ENCODE data around the gene ZNF438. TPM values are rescaled to one million over a fixed set of nuclear protein-coding genes. Genes with fewer than 3 reads are reported as not detected.

ZNF438 gene
- total and polyA plus RNA-seq, 3 experiments from 2014 or later, result 2.9 to 4.2 (median 3.9) TPM

- H3K9me3 Mint-ChIP-seq, result no peaks in the 10 kb centered on the region
- no peaks in the 10 kb centered on the region for H3K36me3 Mint-ChIP-seq
- H3K4me1 Mint-ChIP-seq, result peaks cover 26 to 30% (median 28%) of the 10 kb centered on the region in 3 donors
- no peaks in the 10 kb centered on the region for H3K27me3 ChIP-seq (ENCODE audit: insufficient read depth, low read length, poor library complexity, severe bottlenecking)
- no peak overlapping the region for H3K27ac ChIP-seq (ENCODE audit: low read depth, low read length)
- no peak for DNase-seq
- no peaks in the 10 kb centered on the region for H3K36me3 ChIP-seq (ENCODE audit: insufficient read depth, low read length)
- H3K9me3 ChIP-seq (ENCODE audit: low read length), result no peaks in the 10 kb centered on the region
- peaks cover 4% of the 10 kb centered on the region for H3K4me1 ChIP-seq (ENCODE audit: insufficient read depth, low read length)
- H3K27ac Mint-ChIP-seq, result no peak overlapping the region
- H3K4me3 Mint-ChIP-seq, result no peak overlapping the region
- peaks cover 0 to 1% of the 10 kb centered on the region in 2 donors for H3K27me3 Mint-ChIP-seq
- H3K4me3 ChIP-seq (ENCODE audit: low read length), result no peak overlapping the region
- CTCF ChIA-PET, result interaction anchor here (0.8 to 0.9 kb wide), 2 partner anchors 26 to 172 kb away, joined by 3 read pairs; no protein-coding TSS in a partner anchor
- POLR2A ChIA-PET, result no interaction called here
These were observed 221.2 kb downstream of the ZNF438 start for GRCh38 chr10:30810416-30810815.

DNA sequence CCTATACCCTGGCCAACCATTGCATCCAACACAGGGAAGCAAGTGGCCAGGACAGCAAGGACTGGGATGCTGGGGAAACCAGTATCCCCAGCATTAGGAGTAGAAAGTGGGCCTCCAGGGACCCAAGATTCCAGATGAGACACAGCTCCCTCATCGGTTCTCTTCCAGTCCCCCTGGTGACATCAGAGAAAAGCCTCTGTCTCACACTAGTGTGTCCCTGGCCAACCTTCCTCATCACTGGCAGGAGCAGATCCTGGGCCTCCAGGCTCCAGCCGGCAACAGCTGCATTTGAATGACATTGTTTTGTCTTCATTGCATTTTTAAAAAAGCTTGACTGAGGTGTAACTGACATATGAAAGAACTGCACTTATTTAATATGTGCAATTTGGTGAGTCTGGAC, 224.8 kb downstream of the ZNF438 start:
- Histone ChIP-seq H3K4me1 (ENCODE audit: insufficient read depth, low read length) (no peaks in the 10 kb centered on the region), H3K36me3 (ENCODE audit: insufficient read depth, low read length) (no peaks in the 10 kb centered on the region), H3K4me3 (ENCODE audit: low read length) (no peak overlapping the region), H3K27me3 (ENCODE audit: insufficient read depth, low read length, poor library complexity, severe bottlenecking) (no peaks in the 10 kb centered on the region), H3K9me3 (ENCODE audit: low read length) (no peaks in the 10 kb centered on the region), H3K27ac (ENCODE audit: low read depth, low read length) (no peak overlapping the region)
- H3K36me3 Mint-ChIP-seq, result no peaks in the 10 kb centered on the region
- ChIA-PET CTCF (interaction anchor here (1.1 kb wide), 1 partner anchor 24 kb away, joined by 3 read pairs; no protein-coding TSS in a partner anchor), POLR2A (no interaction called here)
- no peak overlapping the region for H3K4me3 Mint-ChIP-seq
- H3K4me1 Mint-ChIP-seq, result peaks cover 5 to 13% (median 8%) of the 10 kb centered on the region in 3 donors
- H3K9me3 Mint-ChIP-seq, result no peaks in the 10 kb centered on the region
- H3K27ac Mint-ChIP-seq, result peak overlapping the region in 2 of 8 donors; percentile 27 to 72
- peaks cover 0 to 1% of the 10 kb centered on the region in 2 donors for H3K27me3 Mint-ChIP-seq
- DNase-seq, result no peak

GRCh38 chr10:30805061-30805460, 226.6 kb downstream of the ZNF438 start:
- Mint-ChIP-seq H3K4me1 (peaks cover 0 to 5% (median 0%) of the 10 kb centered on the region in 3 donors), H3K27me3 (peaks cover 0 to 1% of the 10 kb centered on the region in 2 donors), H3K27ac (no peak overlapping the region), H3K9me3 (no peaks in the 10 kb centered on the region), H3K4me3 (no peak overlapping the region), H3K36me3 (no peaks in the 10 kb centered on the region)
- no peak overlapping the region for H3K4me3 ChIP-seq (ENCODE audit: low read length)
- ChIA-PET CTCF (no interaction called here), POLR2A (interaction anchor here (0.6 kb wide), 1 partner anchor 21 kb away, joined by 6 read pairs; no protein-coding TSS in a partner anchor)
- H3K4me1 ChIP-seq (ENCODE audit: insufficient read depth, low read length), result no peaks in the 10 kb centered on the region
- no peaks in the 10 kb centered on the region for H3K9me3 ChIP-seq (ENCODE audit: low read length)
- no peak overlapping the region for H3K27ac ChIP-seq (ENCODE audit: low read depth, low read length)
- DNase-seq, result no peak
- H3K27me3 ChIP-seq (ENCODE audit: insufficient read depth, low read length, poor library complexity, severe bottlenecking), result no peaks in the 10 kb centered on the region
- H3K36me3 ChIP-seq (ENCODE audit: insufficient read depth, low read length), result no peaks in the 10 kb centered on the region

GRCh38 chr10:30804478-30805055, 227.1 kb downstream of the ZNF438 start:
- Mint-ChIP-seq H3K4me1 (peaks cover 0 to 5% (median 0%) of the 10 kb centered on the region in 3 donors), H3K27me3 (peaks cover 0 to 1% of the 10 kb centered on the region in 2 donors), H3K9me3 (no peaks in the 10 kb centered on the region), H3K36me3 (no peaks in the 10 kb centered on the region), H3K4me3 (no peak overlapping the region), H3K27ac (no peak overlapping the region)
- no peak overlapping the region for H3K4me3 ChIP-seq (ENCODE audit: low read length)
- no peak for DNase-seq
- ChIA-PET CTCF (interaction anchor here (0.7 kb wide), 1 partner anchor 53 kb away, joined by 3 read pairs; no protein-coding TSS in a partner anchor), POLR2A (no interaction called here)
- no peaks in the 10 kb centered on the region for H3K4me1 ChIP-seq (ENCODE audit: insufficient read depth, low read length)
- no peaks in the 10 kb centered on the region for H3K27me3 ChIP-seq (ENCODE audit: insufficient read depth, low read length, poor library complexity, severe bottlenecking)
- H3K36me3 ChIP-seq (ENCODE audit: insufficient read depth, low read length), result no peaks in the 10 kb centered on the region
- no peaks in the 10 kb centered on the region for H3K9me3 ChIP-seq (ENCODE audit: low read length)
- no peak overlapping the region for H3K27ac ChIP-seq (ENCODE audit: low read depth, low read length)

GRCh38 chr10:30803892-30804322, 227.8 kb downstream of the ZNF438 start:
- H3K27me3 ChIP-seq (ENCODE audit: insufficient read depth, low read length, poor library complexity, severe bottlenecking), result no peaks in the 10 kb centered on the region
- H3K4me3 Mint-ChIP-seq, result no peak overlapping the region
- H3K27ac ChIP-seq (ENCODE audit: low read depth, low read length), result no peak overlapping the region
- H3K4me3 ChIP-seq (ENCODE audit: low read length), result no peak overlapping the region
- ChIA-PET POLR2A (no interaction called here), CTCF (interaction anchor here (0.7 kb wide), 1 partner anchor 52 kb away, joined by 3 read pairs; no protein-coding TSS in a partner anchor)
- no peaks in the 10 kb centered on the region for H3K9me3 Mint-ChIP-seq
- peaks cover 0 to 1% of the 10 kb centered on the region in 2 donors for H3K27me3 Mint-ChIP-seq
- no peaks in the 10 kb centered on the region for H3K36me3 Mint-ChIP-seq
- H3K27ac Mint-ChIP-seq, result no peak overlapping the region
- no peaks in the 10 kb centered on the region for H3K9me3 ChIP-seq (ENCODE audit: low read length)
- H3K36me3 ChIP-seq (ENCODE audit: insufficient read depth, low read length), result no peaks in the 10 kb centered on the region
- H3K4me1 ChIP-seq (ENCODE audit: insufficient read depth, low read length), result no peaks in the 10 kb centered on the region
- peaks cover 0 to 5% (median 0%) of the 10 kb centered on the region in 3 donors for H3K4me1 Mint-ChIP-seq
- DNase-seq, result no peak

GRCh38 chr10:30803058-30803457, 228.6 kb downstream of the ZNF438 start:
- Mint-ChIP-seq H3K27me3 (peaks cover 0 to 1% of the 10 kb centered on the region in 2 donors), H3K4me1 (peaks cover 0 to 5% (median 0%) of the 10 kb centered on the region in 3 donors), H3K4me3 (no peak overlapping the region), H3K27ac (no peak overlapping the region), H3K36me3 (no peaks in the 10 kb centered on the region), H3K9me3 (no peaks in the 10 kb centered on the region)
- POLR2A ChIA-PET, result no interaction called here
- Histone ChIP-seq H3K27me3 (ENCODE audit: insufficient read depth, low read length, poor library complexity, severe bottlenecking) (no peaks in the 10 kb centered on the region), H3K4me1 (ENCODE audit: insufficient read depth, low read length) (no peaks in the 10 kb centered on the region), H3K36me3 (ENCODE audit: insufficient read depth, low read length) (no peaks in the 10 kb centered on the region), H3K4me3 (ENCODE audit: low read length) (no peak overlapping the region), H3K9me3 (ENCODE audit: low read length) (no peaks in the 10 kb centered on the region), H3K27ac (ENCODE audit: low read depth, low read length) (no peak overlapping the region)
- CTCF ChIA-PET, result no interaction called here
- no peak for DNase-seq

- H3K4me1 Mint-ChIP-seq, result peaks cover 0 to 5% (median 0%) of the 10 kb centered on the region in 3 donors
- H3K4me3 Mint-ChIP-seq, result no peak overlapping the region
- no peaks in the 10 kb centered on the region for H3K4me1 ChIP-seq (ENCODE audit: insufficient read depth, low read length)
- H3K9me3 ChIP-seq (ENCODE audit: low read length), result no peaks in the 10 kb centered on the region
- ChIA-PET POLR2A (no interaction called here), CTCF (no interaction called here)
- no peaks in the 10 kb centered on the region for H3K36me3 Mint-ChIP-seq
- H3K4me3 ChIP-seq (ENCODE audit: low read length), result no peak overlapping the region
- peak overlapping the region in 1 of 8 donors; percentile 42 for H3K27ac Mint-ChIP-seq
- H3K36me3 ChIP-seq (ENCODE audit: insufficient read depth, low read length), result no peaks in the 10 kb centered on the region
- no peaks in the 10 kb centered on the region for H3K27me3 Mint-ChIP-seq
- DNase-seq, result no peak
- H3K27ac ChIP-seq (ENCODE audit: low read depth, low read length), result no peak overlapping the region
- no peaks in the 10 kb centered on the region for H3K9me3 Mint-ChIP-seq
- H3K27me3 ChIP-seq (ENCODE audit: insufficient read depth, low read length, poor library complexity, severe bottlenecking), result no peaks in the 10 kb centered on the region
These were observed 231.3 kb downstream of the ZNF438 start for GRCh38 chr10:30800368-30800767.

- no peak overlapping the region for H3K27ac Mint-ChIP-seq
- no peaks in the 10 kb centered on the region for H3K9me3 Mint-ChIP-seq
- H3K36me3 ChIP-seq (ENCODE audit: insufficient read depth, low read length), result no peaks in the 10 kb centered on the region
- no peak overlapping the region for H3K4me3 ChIP-seq (ENCODE audit: low read length)
- no peaks in the 10 kb centered on the region for H3K27me3 ChIP-seq (ENCODE audit: insufficient read depth, low read length, poor library complexity, severe bottlenecking)
- H3K4me3 Mint-ChIP-seq, result no peak overlapping the region
- CTCF ChIA-PET, result interaction anchor here (0.8 kb wide), 1 partner anchor 52 kb away, joined by 3 read pairs; no protein-coding TSS in a partner anchor
- H3K27me3 Mint-ChIP-seq, result no peaks in the 10 kb centered on the region
- H3K9me3 ChIP-seq (ENCODE audit: low read length), result no peaks in the 10 kb centered on the region
- H3K27ac ChIP-seq (ENCODE audit: low read depth, low read length), result no peak overlapping the region
- H3K4me1 ChIP-seq (ENCODE audit: insufficient read depth, low read length), result no peaks in the 10 kb centered on the region
- no peaks in the 10 kb centered on the region for H3K4me1 Mint-ChIP-seq
- no peak for DNase-seq
- POLR2A ChIA-PET, result no interaction called here
- no peaks in the 10 kb centered on the region for H3K36me3 Mint-ChIP-seq
These were observed 232.9 kb downstream of the ZNF438 start for GRCh38 chr10:30798646-30799185.

Measured in CD8-positive, alpha-beta memory T cell (primary cell).